PC-3 (cell line): ENCODE data around the gene CUZD1. TPM values are rescaled to one million over a fixed set of nuclear protein-coding genes. Genes with fewer than 3 reads are reported as not detected.

ENCODE experiments used
- ATAC-seq: fragments of 200-7000 bp; cut with Tn5 transposase; 2 replicates; pipeline ENCODE4 v1.9.1; 2020; ENCODE audit warnings: mild to moderate bottlenecking, moderate library complexity
- BruUV-seq: library from RNA; stranded (reverse); fragments of 400-500 nt; replicated peaks from 2 replicates; lab custom pipeline; 2021; lab: Mats Ljungman, UMichigan
- CTCF ChIA-PET: fragments of 300-600 bp; sonication (Branson Sonifier 250); formaldehyde crosslinking; loops from one replicate; lab custom pipeline; 2022; ENCODE audit warnings: antibody characterized with exemption; lab: Charles Lee
- POLR2A ChIA-PET: fragments of 300-600 bp; sonication (Branson Sonifier 250); formaldehyde crosslinking; loops from one replicate; lab custom pipeline; 2022; ENCODE audit warnings: antibody characterized with exemption; ENCODE audit not compliant: unreplicated experiment; lab: Charles Lee
- DNase-seq: peaks from one replicate; pipeline ENCODE4 v3.0.0-alpha.2; 2015
- H2AFZ ChIP-seq: fragments of 300-600 bp; sonication (generic); 2 replicates; pipeline ENCODE4 v1.6.0; 2016; ENCODE audit warnings: antibody characterized with exemption, low read length
- H3F3A ChIP-seq: fragments of 300-600 bp; sonication (generic); one replicate; pipeline ENCODE4 v1.6.0; 2017; ENCODE audit warnings: antibody characterized with exemption, low read length, control low read depth, mild to moderate bottlenecking; ENCODE audit not compliant: unreplicated experiment
- H3K27ac ChIP-seq: fragments of 300-600 bp; sonication (generic); 2 replicates; pipeline ENCODE4 v1.5.1; 2016; ENCODE audit warnings: mild to moderate bottlenecking, low read length
- H3K27me3 ChIP-seq: fragments of 300-600 bp; sonication (generic); 2 replicates; pipeline ENCODE4 v1.6.1; 2016; ENCODE audit warnings: low read length, mixed read lengths
- H3K36me3 ChIP-seq: fragments of 300-600 bp; sonication (generic); 2 replicates; pipeline ENCODE4 v1.6.1; 2016; ENCODE audit warnings: low read depth, mixed run types, low read length, mixed read lengths
- H3K4me1 ChIP-seq: fragments of 300-600 bp; sonication (generic); 2 replicates; pipeline ENCODE4 v1.5.1; 2016; ENCODE audit warnings: low read length; ENCODE audit not compliant: insufficient read depth
- H3K4me2 ChIP-seq: fragments of 300-600 bp; sonication (generic); 2 replicates; pipeline ENCODE4 v1.6.0; 2016; ENCODE audit warnings: low read length
- H3K4me3 ChIP-seq: fragments of 300-600 bp; sonication (generic); 2 replicates; pipeline ENCODE4 v1.5.1; 2016; ENCODE audit warnings: mild to moderate bottlenecking, low read length, mixed read lengths
- H3K79me2 ChIP-seq: fragments of 300-600 bp; sonication (generic); 2 replicates; pipeline ENCODE4 v1.6.1; 2017; ENCODE audit warnings: low read length, mixed read lengths
- H3K9ac ChIP-seq: fragments of 300-600 bp; sonication (generic); 2 replicates; pipeline ENCODE4 v1.6.0; 2016; ENCODE audit warnings: mild to moderate bottlenecking, low read length
- H3K9me2 ChIP-seq: fragments of 300-600 bp; sonication (generic); replicated peaks from 2 replicates; pipeline ENCODE4 v1.6.1; 2016; ENCODE audit warnings: mixed run types, low read length, mixed read lengths
- H3K9me3 ChIP-seq: fragments of 300-600 bp; sonication (generic); 2 replicates; pipeline ENCODE4 v1.6.1; 2016; ENCODE audit warnings: low read length, mixed read lengths
- H4K20me1 ChIP-seq: fragments of 300-600 bp; sonication (generic); 2 replicates; pipeline ENCODE4 v1.6.1; 2016; ENCODE audit warnings: low read length, mixed read lengths
- EZH2 ChIP-seq: fragments of 300-600 bp; sonication (generic); IDR thresholded peaks from one replicate; pipeline ENCODE4 v1.6.1; 2017; ENCODE audit warnings: antibody characterized with exemption, mild to moderate bottlenecking, low read length; ENCODE audit not compliant: unreplicated experiment
- EZH2phosphoT487 ChIP-seq: fragments of 300-600 bp; sonication (generic); IDR thresholded peaks from 2 replicates; pipeline ENCODE4 v1.6.1; 2018; ENCODE audit warnings: mild to moderate bottlenecking, antibody characterized with exemption, low read length, borderline replicate concordance
- intact Hi-C: fragments of 100-400 bp; cut with micrococcal nuclease; formaldehyde crosslinking; loops from 2 replicates; pipeline ENCODE4 v1.9.0; 2023
- total RNA-seq: library from RNA; depleted of rRNA; stranded (reverse); fragments of >200 nt; gene quantifications from 2 replicates; pipeline ENCODE4 v1.2.3, GENCODE V29; 2014
- TF ChIP-seq, protein P1 (sequence below): fragments of 300-600 bp; sonication (generic); conservative IDR thresholded peaks from 2 replicates; pipeline ENCODE4 v1.5.1; 2017; ENCODE audit warnings: antibody characterized with exemption, low read depth, mild to moderate bottlenecking, low read length

The CUZD1 gene
- total RNA-seq, 1 experiment from 2014 or later: 0.36 TPM

DNA sequence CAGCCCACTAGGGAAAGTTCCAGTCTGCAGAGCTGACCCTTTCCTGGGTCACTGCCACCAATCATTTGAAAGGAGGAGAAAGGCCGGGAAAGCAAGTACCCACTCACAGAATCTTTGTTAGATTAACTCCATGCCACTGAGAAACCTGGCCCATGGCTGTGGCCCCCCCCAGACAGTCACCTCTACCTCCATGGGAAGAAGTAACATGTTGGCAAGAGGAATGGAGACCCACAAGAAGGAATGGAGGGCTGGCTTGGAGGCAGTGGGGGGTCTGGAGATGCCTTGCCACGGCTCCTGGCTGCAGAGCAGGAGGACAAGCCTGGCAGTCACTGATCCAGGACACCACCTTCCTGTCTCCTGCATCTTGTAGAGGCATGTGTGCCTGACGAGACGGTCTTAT lies 32.9 kb downstream of the CUZD1 start:
- H3K4me3 ChIP-seq: no peak overlapping the region
- no peaks in the 10 kb centered on the region for H3K4me1 ChIP-seq
- DNase-seq (no peak), ATAC-seq (no peak)
- no peaks in the 10 kb centered on the region for H3K9me2 ChIP-seq
- H3K36me3 ChIP-seq: no peaks in the 10 kb centered on the region
- TF ChIP-seq EZH2 (no peak), EZH2phosphoT487 (no peak)
- TF ChIP-seq, protein P1, sequence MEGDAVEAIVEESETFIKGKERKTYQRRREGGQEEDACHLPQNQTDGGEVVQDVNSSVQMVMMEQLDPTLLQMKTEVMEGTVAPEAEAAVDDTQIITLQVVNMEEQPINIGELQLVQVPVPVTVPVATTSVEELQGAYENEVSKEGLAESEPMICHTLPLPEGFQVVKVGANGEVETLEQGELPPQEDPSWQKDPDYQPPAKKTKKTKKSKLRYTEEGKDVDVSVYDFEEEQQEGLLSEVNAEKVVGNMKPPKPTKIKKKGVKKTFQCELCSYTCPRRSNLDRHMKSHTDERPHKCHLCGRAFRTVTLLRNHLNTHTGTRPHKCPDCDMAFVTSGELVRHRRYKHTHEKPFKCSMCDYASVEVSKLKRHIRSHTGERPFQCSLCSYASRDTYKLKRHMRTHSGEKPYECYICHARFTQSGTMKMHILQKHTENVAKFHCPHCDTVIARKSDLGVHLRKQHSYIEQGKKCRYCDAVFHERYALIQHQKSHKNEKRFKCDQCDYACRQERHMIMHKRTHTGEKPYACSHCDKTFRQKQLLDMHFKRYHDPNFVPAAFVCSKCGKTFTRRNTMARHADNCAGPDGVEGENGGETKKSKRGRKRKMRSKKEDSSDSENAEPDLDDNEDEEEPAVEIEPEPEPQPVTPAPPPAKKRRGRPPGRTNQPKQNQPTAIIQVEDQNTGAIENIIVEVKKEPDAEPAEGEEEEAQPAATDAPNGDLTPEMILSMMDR: no peak
- intact Hi-C loops: no loop called here
- BruUV-seq: no TSS peak
- CTCF ChIA-PET: no interaction called here
- no peaks in the 10 kb centered on the region for H3F3A ChIP-seq
- POLR2A ChIA-PET: no interaction called here
- H2AFZ ChIP-seq: no peak overlapping the region
- H3K79me2 ChIP-seq: no peaks in the 10 kb centered on the region
- no peak overlapping the region for H3K9ac ChIP-seq
- H3K27me3 ChIP-seq: no peaks in the 10 kb centered on the region
- no peaks in the 10 kb centered on the region for H4K20me1 ChIP-seq
- H3K4me2 ChIP-seq: no peak overlapping the region
- H3K27ac ChIP-seq: no peak overlapping the region
- H3K9me3 ChIP-seq: no peaks in the 10 kb centered on the region

DNA sequence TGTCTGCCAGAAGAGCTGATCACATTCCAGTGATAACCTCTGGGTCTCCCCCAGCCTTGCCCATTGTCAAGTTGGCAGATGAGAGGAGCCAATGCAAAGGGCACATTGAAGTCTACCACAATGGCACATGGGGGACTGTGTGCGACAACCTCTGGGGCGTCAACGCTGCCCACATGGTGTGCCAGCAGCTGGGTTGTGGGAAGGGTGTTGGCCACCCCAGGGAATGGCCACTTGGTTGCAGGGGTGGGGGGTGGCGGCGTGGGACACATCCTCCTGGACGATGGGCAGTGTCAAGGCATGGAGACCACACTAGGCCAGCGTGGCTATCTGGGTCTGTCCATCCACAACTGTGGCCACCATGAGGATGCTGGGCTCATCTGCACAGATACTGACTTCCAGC lies 43.4 kb downstream of the CUZD1 start:
- H3K79me2 ChIP-seq: no peaks in the 10 kb centered on the region
- POLR2A ChIA-PET: interaction anchor here (0.7 kb wide), 1 partner anchor 98 kb away, joined by 3 read pairs; no protein-coding TSS in a partner anchor

GRCh38 chr10:122798704-122799231 lies 46.9 kb downstream of the CUZD1 start:
- Histone ChIP-seq H3K9me2 (no peaks in the 10 kb centered on the region), H3F3A (no peaks in the 10 kb centered on the region), H3K36me3 (no peaks in the 10 kb centered on the region), H3K9me3 (no peaks in the 10 kb centered on the region), H3K4me1 (no peaks in the 10 kb centered on the region), H3K4me2 (no peak overlapping the region), H3K4me3 (no peak overlapping the region), H4K20me1 (no peaks in the 10 kb centered on the region), H3K9ac (no peak overlapping the region), H3K27ac (no peak overlapping the region), H3K27me3 (peaks cover 7% of the 10 kb centered on the region; the same call in 1 of the 2 replicates), H2AFZ (no peak overlapping the region), H3K79me2 (no peaks in the 10 kb centered on the region)
- DNase-seq (no peak), ATAC-seq (no peak)
- ChIA-PET CTCF (no interaction called here), POLR2A (no interaction called here)
- TF ChIP-seq EZH2: no peak
- TF ChIP-seq EZH2phosphoT487: no peak
- intact Hi-C loops: no loop called here
- BruUV-seq: no TSS peak

More for the DNA sequence above, 43.4 kb downstream of the CUZD1 start:
- H3K9me2 ChIP-seq: no peaks in the 10 kb centered on the region
- no peak for ATAC-seq
- H3F3A ChIP-seq: no peaks in the 10 kb centered on the region
- no peaks in the 10 kb centered on the region for H3K36me3 ChIP-seq
- no peak overlapping the region for H2AFZ ChIP-seq
- H3K4me3 ChIP-seq: no peak overlapping the region
- no peak for DNase-seq
- BruUV-seq: no TSS peak
- TF ChIP-seq EZH2: no peak
- TF ChIP-seq, protein P1: no peak
- no peak for TF ChIP-seq EZH2phosphoT487
- no peak overlapping the region for H3K27ac ChIP-seq
- no peaks in the 10 kb centered on the region for H4K20me1 ChIP-seq
- H3K27me3 ChIP-seq: peaks cover 11% of the 10 kb centered on the region; the same call in 1 of the 2 replicates
- CTCF ChIA-PET: no interaction called here
- intact Hi-C loops: no loop called here
- no peak overlapping the region for H3K4me2 ChIP-seq
- H3K9me3 ChIP-seq: no peaks in the 10 kb centered on the region
- H3K4me1 ChIP-seq: no peaks in the 10 kb centered on the region
- H3K9ac ChIP-seq: no peak overlapping the region
